ENCODE data around the gene XYLT1. TPM values are rescaled to one million over a fixed set of nuclear protein-coding genes. Genes with fewer than 3 reads are reported as not detected.

The XYLT1 gene
- total and polyA plus RNA-seq, 2 of the 4 experiments (the other 2 are of a cell fraction), result 9.0 to 12.7 TPM

- Histone ChIP-seq H3K9ac (ENCODE audit: low read depth, low read length) (no peak overlapping the region), H3K18ac (ENCODE audit: low read depth, low read length) (no peak overlapping the region), H3K27me3 (ENCODE audit: control insufficient read depth, insufficient read depth, low read length) (no peaks in the 10 kb centered on the region), H3K23ac (ENCODE audit: low read depth, low read length) (no peak overlapping the region), H3K9me3 (ENCODE audit: control insufficient read depth, insufficient read depth, low read length) (no peaks in the 10 kb centered on the region), H3K14ac (replicated peaks; ENCODE audit: low read depth, low read length) (no peak overlapping the region), H2BK15ac (ENCODE audit: low read depth, low read length) (no peak overlapping the region), H4K8ac (ENCODE audit: low read depth in 2 of 2, low read length in 2 of 2) (no peak overlapping the region), H2AK9ac (replicated peaks; ENCODE audit: low read depth, low read length, poor library complexity) (no peak overlapping the region), H4K20me1 (ENCODE audit: insufficient read depth, low read length) (no peaks in the 10 kb centered on the region), H3K56ac (ENCODE audit: extremely low read depth, insufficient read depth, low read length) (no peak overlapping the region), H3K4me3 (ENCODE audit: insufficient read depth, low read depth, low read length) (no peak overlapping the region), H3K4ac (ENCODE audit: low read depth, low read length) (no peak overlapping the region), H2BK5ac (ENCODE audit: low read depth, low read length, poor library complexity, severe bottlenecking) (no peak overlapping the region), H2AFZ (replicated peaks; ENCODE audit: low read length, poor library complexity) (no peak overlapping the region), H2BK120ac (ENCODE audit: low read depth, low read length) (no peak overlapping the region), H3K79me1 (ENCODE audit: low read depth in 1 of 2, low read length in 2 of 2) (peaks cover 3 to 4% of the 10 kb centered on the region in 2 experiments; a peak in 1 of 4 replicates), H3K4me1 (ENCODE audit: control insufficient read depth, insufficient read depth, low read length) (no peaks in the 10 kb centered on the region), H2AK5ac (ENCODE audit: low read depth, low read length) (no peak overlapping the region), H3K9me1 (ENCODE audit: insufficient read depth, low read length) (no peaks in the 10 kb centered on the region), H3K36me3 (ENCODE audit: control insufficient read depth, insufficient read depth, low read length) (no peaks in the 10 kb centered on the region), H3K4me2 (ENCODE audit: low read depth, low read length) (no peak overlapping the region), H3K27ac (ENCODE audit: insufficient read depth, low read length) (no peak overlapping the region), H2BK20ac (ENCODE audit: low read depth, low read length) (no peak overlapping the region), H4K5ac (ENCODE audit: low read depth, low read length) (no peak overlapping the region), H4K91ac (ENCODE audit: insufficient read depth, low read depth, low read length) (no peak overlapping the region)
- in situ Hi-C loops (cut with MboI; ENCODE audit: low sequenced_read_pairs) (no loop called here), intact Hi-C loops (cut with micrococcal nuclease) (loop anchor here (2.0 kb wide), 1 partner anchor 21 kb away; no protein-coding TSS in a partner anchor), dilution Hi-C loops (cut with HindIII; ENCODE audit: low sequenced_read_pairs, unreplicated experiment) (no loop called here)
- no CpG with 5 or more reads among the region's 5 CpGs for WGBS, 2 experiments (ENCODE audit: extremely low coverage in 2 of 2, insufficient read length in 1 of 2)
- TF ChIP-seq MAFK (IDR thresholded peaks at IDR 0.05; ENCODE audit: low read depth, low read length) (no peak), RCOR1 (IDR thresholded peaks at IDR 0.05; ENCODE audit: insufficient replicate concordance, low read length) (no peak), BHLHE40 (IDR thresholded peaks at IDR 0.05; ENCODE audit: low read depth, low read length) (no peak)
- DNase-seq (no peak), ATAC-seq (ENCODE audit: low read depth) (no peak)
- no TSS peak for BruUV-seq (replicated peaks)
- ChIA-PET POLR2A (ENCODE audit: unreplicated experiment) (no interaction called here), CTCF (no interaction called here)
These were observed 319.4 kb downstream of the XYLT1 start for GRCh38 chr16:17151335-17151734.
